DMS53 (cell line): Measurements from ENCODE around the gene LPP.
"Not testable (repeated sequence)": the region's sequence is repeated elsewhere in the genome, so short reads cannot be mapped to it uniquely, and the experiment has no call there.

ENCODE experiments used
- DNase-seq: peaks from one replicate; lab custom pipeline; 2025; lab: John Stamatoyannopoulos, UW

Gene LPP

DNA sequence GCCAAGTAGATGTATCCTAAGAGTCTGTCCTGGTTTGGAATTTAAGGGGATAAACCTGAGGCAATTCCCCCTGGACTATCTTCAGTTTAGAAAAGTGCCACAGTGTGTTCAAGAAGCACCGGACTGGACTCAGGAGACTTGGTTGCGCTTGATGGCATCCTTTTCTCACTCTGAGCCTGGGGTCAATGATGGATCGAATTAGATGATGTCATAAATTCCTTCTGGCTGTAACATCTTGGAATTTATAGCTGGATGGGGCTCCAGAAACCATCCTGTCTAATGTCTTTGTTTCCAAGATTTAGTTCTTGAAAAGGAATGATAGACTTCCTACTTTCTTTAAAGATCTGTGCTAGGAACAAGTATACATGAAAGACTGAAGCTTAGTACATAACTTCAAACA lies 280.6 kb downstream of the LPP start:
- DNase-seq, result no peak

DNA sequence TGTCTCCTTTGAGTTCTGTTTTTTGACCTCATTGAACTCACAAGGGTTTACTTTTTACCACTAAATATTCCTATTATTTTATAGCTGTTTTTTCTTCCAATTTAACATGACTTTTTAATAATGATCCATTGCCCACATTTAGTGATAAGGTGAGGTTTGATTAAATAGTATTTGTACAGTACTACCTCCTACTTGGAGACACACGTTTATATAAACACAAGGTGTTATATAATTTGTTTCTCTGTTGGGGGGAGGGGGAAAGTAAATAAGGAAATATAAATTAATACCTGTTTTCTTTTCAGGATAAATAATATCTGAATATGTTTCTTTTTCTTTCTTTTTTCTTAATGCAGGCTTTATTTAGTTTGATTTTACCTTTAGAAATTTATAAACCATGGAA lies 281.3 kb downstream of the LPP start:
- DNase-seq, result peak; percentile 16

DNA sequence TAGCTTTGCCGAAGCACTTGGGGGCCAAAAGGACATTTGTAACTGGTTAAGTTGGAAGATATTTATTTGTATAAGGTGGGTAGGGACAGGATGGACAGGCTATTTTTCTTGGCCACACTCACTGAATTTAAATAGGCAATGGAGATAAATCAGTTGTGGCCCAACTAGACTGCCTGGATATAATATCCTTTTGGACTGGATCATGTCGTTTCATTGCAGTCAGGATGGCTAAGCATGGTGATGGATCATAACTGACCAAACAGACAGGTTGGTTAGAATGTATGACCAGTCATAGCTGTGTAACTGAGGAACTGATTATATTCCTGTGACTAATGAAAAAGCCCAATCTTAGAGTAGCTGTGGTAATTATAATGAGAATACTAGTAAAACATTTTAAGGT lies 284.0 kb downstream of the LPP start:
- DNase-seq, result no peak

DNA sequence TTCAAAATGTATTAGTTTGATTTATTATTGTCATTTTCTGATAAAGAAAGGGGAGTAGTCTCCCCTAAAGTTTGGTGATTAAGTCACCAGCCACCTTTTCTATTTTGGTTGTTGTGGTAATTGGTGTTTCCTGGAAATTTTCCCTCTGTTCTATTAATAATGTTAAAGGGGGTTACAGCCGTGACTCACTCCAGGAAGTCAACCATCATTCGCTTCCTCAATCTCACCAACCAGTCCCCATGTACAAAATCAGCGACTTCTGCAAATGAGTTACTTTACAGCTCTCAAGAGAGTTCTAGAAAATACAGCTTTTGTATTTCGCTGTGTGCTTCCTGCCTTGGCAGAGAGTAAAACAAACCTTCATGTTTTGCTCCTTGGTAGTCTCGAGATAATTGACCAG lies 285.1 kb downstream of the LPP start:
- no peak for DNase-seq

DNA sequence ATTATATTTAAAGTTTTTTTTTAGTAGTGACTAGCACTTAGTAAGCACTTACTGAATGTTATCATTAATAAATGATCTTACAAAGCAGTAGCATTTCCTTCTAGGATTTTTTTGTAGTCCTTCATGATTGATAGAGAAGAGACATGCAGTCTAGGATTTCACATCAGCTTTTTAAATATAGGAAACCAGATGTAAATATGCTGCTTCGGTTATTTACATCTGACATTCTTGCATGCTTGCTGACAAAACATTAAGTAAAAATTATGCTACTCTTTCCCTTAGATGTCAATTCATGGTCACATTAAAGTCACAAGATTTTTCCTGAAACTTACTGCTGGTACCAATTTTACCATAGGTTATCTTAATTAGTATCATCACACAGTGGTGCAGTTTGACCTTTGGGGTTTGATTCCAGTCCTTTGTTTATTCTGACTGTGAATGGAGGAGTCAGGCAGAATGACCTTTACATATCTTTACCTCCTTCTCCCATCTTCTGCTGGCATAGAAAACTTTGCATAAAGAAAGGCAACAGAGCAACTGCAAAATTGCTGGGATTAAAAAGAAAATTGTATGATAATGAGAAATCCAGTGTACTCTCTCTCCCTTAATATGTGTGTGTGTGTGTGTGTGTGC lies 286.5 kb downstream of the LPP start:
- DNase-seq, result no peak

DNA sequence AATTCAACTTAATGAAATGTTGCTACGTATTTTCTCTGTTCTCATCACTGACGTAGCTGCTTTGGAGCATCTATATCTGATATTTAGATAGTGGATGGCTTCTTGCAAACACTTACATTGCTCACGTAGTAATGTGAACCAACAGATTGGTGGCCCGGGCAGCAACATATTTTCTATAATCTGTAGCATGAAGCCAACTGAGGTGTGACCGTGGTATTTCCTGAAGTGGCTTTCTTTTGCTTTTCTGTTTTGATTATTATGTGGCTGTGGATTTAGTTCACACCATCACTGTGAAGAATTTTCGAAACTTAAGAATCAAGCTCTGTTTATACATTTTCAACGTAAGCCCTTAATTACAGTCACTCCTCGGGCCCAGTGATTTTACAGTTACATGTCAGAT lies 288.5 kb downstream of the LPP start:
- no peak for DNase-seq

DNA sequence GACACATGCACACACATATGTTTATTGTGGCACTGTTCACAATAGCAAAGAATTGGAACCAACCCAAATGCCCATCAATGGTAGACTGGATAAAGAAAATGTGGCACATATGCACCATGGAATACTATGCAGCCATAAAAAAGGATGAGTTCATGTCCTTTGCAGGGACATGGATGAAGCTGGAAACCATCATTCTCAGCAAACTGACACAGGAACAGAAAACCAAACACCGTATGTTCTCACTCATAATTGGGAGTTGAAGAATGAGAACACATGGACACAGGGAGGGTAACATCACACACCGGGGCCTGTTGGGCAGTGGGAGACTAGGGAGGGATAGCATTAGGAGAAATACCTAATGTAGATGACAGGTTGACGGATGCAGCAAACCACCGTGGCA lies 291.2 kb downstream of the LPP start:
- not testable (repeated sequence) for DNase-seq

DNA sequence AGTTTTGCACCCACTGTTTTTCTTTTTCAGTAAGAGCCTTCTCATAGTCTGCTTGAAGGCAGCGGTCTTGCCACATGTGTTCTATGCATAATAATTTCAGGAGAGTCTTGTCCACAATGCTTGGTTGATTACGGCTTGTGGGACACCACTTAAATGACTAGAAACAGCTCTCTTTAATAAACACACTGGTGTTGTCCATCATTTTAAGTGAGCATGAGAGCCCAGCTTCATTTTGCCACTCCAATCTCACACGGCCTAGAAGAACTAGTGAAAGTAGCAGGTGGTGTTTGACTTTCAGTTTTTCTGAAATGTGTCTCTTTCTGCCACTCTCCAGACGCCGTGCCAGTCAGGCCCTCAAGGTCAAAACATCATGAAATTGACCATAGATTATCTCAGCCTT lies 292.1 kb downstream of the LPP start:
- no peak for DNase-seq

DNA sequence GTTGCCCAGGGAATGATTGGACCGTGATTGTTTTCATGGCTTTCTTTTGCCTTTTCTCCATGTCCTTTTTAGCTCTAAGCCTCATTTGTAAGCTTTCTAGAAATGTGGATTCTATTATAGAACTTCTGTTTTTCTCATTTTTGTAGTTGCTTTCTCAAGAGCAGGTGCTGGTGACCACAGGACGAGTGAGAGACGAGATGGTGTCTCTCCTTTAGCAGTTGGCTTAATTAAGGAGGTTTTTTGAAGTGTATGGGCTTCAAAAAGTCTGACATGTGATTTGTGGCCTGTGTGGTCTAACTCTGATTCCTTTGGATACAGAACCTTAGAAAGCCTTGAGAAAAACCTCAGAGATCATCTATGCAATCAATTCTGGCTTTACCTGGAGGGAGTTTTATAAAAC lies 292.8 kb downstream of the LPP start:
- DNase-seq, result no peak

DNA sequence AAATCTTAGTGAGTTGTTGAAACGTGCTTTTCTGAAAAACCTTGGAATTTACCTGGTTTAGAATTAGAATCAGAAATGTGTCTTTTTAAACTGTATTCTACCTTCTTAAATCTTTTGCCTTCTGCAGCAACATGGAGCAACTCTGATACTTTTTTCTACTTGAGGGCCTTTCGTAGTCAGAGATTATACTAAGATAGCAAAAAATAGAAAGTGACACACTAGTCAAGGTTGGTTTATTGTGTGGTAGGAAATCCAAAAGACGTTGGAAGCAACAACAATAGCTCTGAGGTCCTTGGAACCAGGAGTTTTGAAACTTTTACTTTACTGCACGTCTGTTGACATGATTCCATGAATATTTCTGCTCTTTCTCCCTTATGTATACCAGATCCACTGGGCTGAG lies 294.9 kb downstream of the LPP start:
- DNase-seq, result no peak

DNA sequence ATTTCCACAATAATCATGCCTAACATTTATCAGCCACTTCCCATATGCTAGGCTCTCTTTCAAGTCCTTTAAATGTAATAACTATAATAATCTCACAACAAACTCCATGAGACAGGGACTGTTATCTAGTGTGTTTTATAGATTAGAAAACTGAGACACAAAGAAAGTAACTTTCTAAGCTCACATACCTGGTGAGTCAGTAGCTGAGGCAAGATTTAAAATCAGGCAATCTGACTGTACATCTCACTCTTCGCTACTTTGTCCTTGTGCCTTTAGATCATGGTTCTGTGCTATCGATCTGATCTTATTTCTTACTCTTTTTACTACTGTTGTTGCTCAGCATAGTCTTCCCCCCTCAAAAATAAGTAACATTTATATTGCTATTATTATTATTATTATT lies 295.5 kb downstream of the LPP start:
- DNase-seq, result no peak

DNA sequence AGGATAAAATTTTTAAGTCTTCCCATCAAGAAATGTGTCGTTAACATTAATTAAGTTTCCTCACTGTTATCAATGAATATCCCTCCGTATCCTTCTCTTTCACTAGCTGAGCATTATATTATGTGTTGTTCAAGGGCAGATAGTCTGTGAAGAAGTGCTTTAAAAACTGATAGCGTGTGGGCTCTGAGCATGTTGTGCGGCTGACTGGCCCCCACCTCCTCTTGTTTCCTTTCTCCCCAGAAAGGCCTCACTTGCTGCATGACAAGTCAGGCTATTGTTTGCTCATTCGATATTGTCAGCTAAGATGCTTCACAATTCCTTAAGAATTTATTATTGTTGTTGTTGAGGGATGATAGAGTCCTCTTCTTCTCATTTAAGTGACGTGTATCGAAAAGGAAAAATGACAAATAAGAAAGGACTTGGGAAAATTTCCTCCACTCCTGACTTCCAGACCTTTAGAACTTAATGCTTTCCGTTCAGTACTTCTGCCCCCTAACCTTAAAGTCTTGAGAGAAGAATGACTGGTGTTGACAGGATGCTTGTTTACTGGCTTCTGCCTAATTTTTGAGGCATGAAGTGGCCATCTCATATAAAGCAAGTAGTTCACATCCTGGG lies 298.3 kb downstream of the LPP start:
- DNase-seq, result no peak

DNA sequence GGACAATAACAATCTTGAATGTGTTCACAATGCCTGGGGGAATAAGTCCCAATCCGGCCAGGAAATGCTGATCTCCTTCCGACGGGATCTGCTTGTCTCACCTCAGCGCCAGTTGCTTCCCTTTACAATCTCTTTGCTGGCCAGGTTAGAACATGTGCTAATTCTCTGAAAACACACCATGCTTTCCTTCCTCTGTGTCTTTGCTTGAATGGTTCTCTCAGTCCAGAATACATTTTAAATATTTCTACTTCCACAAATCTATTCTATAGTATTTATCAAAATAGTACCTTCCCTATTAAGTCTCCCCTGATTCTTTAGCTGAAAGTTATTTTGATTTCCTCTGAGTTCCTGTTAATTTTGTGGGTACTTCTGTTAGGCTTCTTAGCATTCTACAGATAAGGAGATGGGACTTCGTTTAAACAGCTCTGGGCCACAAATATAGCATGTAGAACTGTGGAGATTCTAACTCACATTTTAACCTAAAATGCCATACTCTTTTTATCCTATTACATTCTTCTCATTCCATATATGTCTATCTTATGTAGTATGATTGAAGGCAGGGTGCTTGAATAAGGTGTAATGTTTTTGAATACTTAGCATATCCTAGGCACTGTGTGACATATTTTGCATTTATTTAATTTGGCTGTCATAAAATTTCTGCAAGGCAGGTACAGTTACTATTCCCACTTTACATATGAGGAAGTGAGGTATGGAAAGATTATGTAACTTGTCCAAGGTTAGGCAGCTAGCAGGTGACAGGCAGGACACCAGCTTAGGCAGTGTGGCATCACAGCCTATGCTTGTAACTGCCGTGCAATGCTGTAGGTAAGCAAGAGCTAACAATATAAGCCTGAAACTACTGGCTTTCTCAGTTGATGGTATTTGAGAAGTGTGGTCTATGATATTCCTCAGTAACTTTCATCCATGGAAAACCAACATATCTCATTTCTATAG lies 299.8 kb downstream of the LPP start:
- DNase-seq, result no peak

DNA sequence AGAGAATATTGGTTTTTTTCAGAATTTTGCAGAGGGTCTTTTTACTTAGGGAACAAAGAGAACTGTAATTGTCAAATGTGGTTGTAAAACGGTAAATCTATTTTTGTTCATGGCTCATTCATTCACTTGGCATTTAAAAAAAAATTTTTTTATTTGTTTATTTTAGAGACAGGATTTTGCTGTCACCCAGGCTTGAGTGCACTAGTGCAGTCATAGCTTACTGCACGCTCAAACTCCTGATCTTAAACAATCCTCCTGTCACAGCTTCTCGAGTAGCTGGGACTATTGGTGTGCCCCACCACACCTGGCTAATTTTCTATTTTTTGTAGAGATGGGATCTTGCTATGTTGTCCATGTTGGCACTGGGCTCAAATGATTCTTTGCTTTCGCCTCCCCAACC lies 301.8 kb downstream of the LPP start:
- no peak for DNase-seq

DNA sequence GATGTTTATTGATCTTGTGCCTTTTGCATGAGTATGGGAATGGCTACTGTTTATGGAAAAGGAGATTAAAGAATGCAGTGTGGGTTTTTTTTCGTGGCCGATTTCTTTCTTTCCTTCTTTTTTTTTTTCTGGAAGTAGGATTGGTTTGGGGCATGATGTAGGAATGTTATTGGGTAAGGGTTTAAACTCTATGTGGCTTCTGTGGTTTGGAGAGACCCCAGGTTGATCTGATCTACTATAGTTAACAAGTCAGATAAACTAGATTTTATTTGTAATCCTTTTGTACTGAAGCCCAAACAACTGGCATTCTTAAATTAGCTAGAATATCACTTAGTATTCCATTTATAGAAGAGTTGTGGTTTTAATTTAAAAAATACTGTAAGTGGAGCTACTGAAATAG lies 304.8 kb downstream of the LPP start:
- no peak for DNase-seq

DNA sequence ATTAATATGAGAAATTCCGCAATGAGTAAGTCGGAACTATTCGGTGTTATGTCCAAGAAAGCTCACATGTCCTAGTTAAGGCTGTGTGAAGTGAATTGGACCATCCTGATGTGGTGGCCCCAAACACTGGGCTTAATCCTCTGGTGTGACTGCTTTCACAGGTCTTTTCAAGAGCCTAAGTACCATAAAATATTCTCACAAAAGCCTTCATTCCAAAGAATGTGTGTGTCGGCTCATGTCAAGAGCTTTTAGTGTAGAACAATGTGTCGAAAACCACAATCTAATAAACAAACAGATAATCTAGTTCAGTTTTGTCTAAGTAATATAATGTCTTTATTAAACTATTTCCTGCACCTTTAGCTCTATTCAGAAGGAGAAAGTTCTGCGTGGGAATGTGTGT lies 311.4 kb downstream of the LPP start:
- no peak for DNase-seq

DNA sequence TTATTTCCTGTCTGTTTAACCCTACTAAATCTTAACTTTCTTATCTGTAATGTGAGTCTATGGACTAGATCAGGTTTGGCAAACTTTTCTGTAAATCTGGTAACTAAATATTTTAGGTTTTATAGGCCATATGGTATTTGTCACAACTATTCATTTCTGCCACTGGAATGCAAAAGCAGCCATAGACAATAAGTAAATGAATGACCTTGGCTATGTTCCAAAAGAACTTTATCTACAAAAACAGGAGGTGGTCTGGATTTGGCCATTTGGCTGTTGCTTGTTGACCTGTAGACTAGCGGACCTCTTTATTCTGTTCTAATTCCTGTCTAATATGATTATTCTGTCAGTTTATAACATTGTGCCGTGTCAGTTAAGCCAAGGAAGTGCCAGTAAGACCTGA lies 314.2 kb downstream of the LPP start:
- DNase-seq, result no peak

DNA sequence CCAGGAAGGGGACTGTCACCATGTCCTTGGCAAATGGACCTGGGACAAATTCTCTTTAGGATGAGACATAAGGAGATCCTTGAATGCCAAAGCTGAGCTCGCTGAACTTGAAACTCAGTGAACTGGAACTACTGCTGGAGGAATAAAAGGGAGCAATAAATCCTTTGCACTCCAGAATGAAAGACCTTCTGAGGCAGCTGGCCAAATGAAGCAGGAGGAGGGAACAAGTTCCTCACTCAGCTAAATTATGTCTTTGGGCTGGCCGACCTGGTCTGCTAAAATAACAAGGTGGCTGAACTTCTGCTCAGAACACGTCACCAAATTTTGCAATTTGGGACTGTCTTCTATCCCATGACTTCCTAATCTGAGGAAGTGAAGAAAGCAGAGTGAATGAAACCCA lies 314.7 kb downstream of the LPP start:
- DNase-seq, result peak; percentile 28

DNA sequence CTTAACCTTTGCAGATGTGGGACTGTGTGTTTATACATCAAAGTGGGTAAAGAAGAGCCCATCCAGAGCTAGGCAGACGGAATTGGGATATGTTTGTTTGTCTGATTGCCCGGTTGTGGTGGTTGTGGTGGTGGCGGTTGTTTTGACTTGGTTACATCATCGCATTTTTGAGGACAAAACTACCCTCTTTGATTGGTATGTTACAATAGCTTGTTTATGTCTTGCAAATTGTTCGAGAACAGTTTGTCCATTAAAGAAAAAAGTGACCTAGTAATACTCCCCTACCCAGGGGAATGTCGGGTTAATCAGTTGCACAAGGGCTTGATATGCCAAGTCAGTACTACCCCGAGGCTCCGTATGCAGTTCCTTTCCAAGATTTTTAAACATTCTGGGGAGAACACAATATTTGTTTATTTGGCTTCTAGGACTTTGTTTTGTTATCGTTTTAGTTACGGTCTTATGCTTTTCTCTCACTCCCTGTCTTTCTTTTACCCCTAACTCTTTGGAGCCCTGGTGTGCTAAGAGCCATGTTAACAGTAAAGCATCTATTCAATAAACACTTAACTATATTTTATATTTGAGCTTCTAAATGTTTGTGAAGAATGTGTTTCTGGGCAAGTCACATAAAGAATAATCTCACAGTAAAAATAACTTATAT lies 315.4 kb downstream of the LPP start:
- DNase-seq, result no peak

DNA sequence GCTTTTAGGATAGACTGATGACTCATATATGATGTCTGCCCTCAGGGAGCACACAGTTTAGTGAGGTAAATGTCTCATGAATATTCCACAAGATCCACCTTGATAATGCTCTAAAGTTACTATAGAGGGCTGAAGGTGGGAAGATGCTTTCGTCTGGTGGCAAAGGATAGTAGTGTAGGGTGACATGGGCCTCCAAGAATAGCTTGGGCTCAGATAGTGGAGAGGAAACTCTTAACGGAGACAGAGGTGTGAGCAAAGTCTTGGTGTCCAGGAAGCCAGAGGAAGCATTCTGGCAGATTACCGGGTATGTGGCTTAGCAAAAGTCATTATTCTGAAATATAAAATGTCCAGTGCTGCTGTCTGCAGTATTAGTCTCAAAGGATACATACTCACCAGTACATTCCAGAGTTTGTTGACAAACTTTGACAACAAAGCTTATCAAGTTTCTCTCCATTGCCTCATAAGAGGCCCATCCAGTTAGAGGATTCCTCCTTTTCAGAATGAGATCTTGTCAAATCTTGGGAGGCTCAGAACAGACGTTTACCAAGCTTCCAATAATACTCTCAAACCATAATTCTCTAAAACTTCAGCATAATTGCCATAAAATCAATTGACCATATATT lies 316.7 kb downstream of the LPP start:
- no peak for DNase-seq

DNA sequence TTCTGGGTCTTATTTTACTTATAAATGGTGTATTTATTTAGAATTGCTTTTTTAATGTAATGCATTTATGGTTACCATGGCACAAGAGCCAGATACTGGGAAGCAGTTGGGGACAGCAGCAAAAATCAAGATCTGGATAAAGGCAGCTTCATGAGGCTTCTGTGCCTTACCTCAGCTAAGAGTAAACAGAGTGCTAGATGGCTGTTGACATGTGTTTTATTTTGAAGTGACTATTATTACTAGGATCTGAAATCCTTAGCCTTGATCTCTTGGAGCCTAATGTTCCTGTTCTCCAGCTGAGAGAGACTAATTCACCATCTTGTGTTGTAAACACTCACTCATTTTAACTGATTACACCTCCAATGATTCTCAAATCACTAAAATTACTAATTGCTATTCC lies 317.8 kb downstream of the LPP start:
- DNase-seq, result peak; percentile 3

DNA sequence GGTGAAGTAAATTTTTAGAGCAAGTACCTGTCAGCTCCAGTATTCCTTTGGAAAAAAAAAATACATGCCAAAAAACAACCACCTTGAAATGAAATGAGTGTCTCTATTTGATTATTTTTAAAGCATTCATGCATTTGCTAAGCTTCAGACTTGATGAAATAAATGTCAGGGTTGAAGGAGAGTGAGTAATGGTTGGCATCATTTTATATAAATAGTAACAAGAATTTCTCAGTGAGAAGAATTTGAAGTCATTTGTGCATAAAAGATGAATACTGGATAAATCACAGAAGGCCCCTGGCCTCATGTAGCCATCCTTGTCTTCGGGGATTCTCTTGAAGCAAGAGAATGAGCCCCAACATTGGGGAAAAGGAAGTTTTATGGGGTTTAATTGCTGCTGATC lies 318.4 kb downstream of the LPP start:
- DNase-seq, result no peak
